DMS53 treated with DMSO at 0.1 percent for 48 hours (cell line): ENCODE results near the gene XYLT2.
A peak's percentile ranks its signal among the peaks of the same experiment; 100 is the strongest.
"Not testable (repeated sequence)": the region's sequence is repeated elsewhere in the genome, so short reads cannot be mapped to it uniquely, and the experiment has no call there.

Source experiments
- DNase-seq: peaks from one replicate; lab custom pipeline; 2025; ENCODE audit not compliant: unreplicated experiment; lab: John Stamatoyannopoulos, UW

The XYLT2 gene

DNA sequence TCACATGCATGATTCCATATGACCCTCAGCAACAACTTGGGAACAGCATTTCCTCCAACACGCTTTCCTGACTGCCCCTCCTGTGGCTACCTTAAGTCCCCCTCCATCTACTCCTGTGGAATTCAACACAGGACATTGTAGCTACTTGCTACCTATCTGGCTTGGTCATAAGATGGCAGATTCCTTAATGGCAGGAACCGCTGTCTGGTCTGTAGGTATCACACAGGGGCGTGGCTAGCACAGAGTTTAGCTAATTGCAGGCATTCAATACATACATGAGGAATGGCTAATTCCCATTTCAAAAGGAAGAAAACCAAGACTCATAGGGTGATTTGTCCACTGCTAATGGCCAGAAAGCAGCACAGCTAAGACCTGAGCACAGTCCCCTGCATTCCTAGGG is 42.8 kb downstream of the XYLT2 start:
- DNase-seq: no peak

DNA sequence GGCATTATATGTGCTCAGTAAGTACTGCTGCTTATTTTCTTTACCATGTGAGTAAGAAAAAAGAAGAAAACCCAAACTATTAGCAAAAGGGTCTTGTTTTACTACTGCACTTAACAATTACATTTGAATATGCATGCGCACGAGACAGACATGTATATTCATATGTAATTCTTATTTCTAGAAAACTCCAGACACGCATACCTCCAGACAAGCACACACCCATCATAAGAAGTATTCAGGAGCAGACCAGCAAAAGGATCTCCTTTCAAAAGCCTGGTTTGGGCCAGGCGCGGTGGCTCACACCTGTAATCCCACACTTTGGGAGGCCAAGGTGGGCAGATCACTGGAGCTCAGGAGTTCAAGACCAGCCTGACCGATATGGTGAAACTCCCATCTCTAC is 43.6 kb downstream of the XYLT2 start:
- no peak for DNase-seq

DNA sequence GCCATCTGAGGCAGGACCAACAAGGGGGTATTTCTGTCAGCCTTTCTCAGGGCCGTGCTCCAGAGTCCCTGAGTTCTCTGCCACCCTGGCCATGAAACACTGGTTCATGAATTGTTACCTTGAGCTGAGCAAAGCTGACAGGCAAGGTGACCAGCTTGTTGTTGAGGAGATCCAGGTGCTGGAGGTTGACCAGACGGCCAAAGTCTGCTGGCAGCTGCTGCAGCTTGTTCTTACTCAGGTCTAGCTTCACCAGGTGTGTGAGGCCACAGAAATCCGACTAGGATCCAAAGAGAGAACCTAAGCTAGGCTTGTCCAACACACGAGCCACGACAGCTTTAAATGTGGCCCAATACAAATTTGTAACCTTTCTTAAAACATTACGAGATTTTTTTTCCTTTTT is 46.7 kb downstream of the XYLT2 start:
- no peak for DNase-seq

DNA sequence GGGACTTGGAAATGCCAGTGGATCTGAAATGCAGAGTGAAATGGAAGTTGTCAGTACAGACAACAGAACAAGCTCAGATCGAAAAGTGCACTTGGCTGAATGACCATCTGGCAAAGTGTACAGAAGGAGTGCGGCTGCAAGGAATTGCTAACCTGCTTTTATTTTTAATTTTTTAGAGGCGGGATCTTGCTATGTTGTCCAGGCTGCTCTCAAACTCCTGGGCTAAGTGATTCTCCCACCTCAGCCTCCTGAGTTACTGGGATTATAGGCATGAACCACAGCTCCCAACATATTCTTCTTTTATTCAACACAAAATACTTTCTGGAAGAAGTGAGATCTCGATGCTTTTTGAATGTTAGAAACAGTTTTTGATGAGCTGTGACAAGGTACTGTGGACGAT is 47.8 kb downstream of the XYLT2 start:
- DNase-seq: no peak

DNA sequence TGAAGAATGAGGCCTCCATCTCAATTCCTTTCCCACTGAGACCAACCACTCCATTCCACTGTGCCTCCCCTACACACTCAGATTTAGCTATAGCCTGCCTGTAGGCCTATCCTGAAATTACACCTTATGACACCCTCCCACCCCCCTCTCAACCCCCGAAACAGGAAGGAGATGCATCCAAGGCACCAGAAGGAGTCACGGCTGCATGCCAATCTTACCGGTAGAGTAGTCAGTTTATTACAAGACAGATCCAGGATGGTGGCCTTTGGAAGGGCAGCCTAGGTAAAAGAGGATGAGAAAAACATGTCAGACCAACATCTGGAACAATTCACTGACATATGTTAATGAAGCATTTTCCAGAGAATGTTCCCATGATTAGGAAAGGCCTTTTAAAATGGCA is 48.8 kb downstream of the XYLT2 start:
- no peak for DNase-seq

DNA sequence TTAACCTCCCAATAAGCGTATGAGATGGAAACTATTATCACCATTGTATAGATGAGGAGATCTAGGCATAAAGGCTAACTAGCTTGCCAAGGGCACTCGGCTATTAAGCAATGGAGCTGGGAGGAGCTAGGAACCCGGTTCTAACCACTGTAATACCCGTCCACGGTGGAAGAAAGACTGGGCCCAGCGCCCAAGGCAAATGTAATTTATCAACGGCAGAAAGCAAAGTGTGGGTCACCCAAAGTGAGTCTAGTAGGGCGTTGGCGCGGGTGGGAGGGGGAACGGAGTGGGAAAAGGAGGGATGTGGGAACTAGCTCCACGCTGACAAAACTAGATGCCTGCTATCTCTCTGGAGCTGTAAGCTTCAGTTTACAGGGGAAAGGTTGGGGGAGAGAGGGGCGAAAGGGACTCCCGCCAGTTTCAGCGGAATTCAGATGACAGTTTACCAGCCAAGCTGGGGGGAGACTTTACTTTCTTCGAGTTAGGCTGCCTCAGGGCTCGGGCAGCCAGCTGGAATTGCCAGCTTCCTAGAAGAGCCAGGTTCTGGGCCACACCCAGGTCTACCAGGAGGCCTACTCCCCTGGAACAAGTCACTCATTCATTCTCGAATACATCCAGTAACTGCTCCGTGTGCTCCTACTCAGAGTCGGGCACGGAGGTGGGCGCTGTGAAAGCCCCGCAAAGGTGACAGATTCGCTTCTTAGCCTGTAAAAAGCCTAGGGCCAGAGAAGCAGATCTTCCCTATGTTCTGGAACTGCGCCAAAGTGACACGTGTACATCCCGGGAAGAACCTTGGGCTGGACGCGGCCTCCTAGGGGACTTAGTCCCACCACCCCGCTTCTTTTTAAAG is 50.6 kb downstream of the XYLT2 start:
- peak; percentile 44 for DNase-seq

DNA sequence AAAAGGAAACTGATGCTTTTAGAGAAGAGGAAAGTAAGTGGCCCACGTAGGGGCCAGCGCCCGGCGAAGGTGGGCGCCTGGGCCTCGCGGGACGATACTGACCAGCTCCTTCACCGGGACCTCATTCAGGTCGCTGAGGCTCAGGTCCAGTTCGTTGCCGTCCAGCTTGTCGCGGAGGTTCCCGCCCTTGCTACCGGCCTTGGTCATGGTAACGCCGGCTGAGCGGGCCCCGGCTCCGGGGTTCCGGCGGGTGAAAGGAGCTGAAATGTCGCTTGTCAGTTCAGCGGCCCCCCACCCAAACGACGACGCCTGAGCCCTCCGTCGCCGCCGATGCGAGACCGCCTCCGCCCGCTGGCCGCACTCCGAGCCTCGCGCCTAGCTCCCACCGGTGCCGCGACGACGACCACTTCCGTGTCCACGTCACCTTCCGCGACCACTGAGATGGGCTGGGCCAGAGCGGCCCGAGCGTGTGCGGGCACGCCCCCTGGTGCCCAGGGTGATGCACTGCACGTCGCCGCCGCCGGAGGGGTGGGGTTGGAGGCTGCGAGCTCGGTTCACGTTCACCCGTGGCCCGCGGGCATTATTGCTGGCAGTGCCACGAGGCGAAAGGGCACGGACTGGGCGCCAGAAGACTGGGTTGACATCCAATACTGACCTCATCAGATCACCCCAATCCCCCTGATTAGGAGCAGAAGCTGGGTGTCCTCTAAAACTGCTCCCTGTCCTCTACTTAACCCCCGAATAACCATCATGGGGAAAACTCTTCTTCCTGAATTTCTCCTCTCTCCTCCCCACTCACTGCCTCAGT is 51.4 kb downstream of the XYLT2 start, which contains the start of gene LRRC59:
Gene LRRC59, minus strand, starts transcription at position 413 of the 808 bp plus-strand sequence. Its CDS starts 206 bp downstream, at position 207.
- peak; percentile 53 for DNase-seq

DNA sequence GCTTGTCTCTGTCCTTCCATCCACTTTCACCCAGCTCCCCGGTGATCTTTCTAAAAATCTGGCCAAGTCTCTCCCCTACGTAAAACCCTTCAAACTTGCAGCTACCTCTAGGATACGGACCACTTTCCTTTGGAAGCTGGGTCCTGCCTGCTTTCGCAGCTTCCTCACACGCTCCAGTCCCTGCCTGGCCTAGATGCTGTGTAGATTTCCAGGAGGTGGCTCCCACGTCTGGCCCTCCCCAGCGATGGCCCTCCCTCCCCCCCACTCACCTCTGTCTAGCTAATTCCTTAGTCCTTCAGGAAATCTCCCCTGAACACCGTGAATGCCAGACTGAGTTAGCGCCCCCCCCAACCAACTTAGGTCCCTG is 52.0 kb downstream of the XYLT2 start:
- no peak for DNase-seq

DNA sequence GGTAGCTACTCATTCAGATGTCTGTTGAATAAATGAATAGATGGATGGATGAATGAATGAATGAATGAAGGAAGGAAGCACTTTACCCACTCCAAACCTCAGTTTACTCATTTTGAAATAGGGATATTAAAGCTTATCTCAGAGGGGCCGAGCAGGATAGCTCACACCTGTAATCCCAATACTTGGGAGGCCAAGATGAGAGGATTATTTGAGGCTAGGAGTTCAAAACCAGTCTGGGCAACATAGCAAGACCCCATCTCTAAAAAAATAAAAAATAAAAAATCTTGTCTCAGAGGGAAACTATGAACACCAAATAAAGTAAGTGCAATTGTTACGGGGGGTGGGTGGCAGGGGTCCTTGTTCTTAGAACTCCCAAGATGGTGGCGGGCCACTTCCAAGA is 52.7 kb downstream of the XYLT2 start:
- DNase-seq: not testable (repeated sequence)

DNA sequence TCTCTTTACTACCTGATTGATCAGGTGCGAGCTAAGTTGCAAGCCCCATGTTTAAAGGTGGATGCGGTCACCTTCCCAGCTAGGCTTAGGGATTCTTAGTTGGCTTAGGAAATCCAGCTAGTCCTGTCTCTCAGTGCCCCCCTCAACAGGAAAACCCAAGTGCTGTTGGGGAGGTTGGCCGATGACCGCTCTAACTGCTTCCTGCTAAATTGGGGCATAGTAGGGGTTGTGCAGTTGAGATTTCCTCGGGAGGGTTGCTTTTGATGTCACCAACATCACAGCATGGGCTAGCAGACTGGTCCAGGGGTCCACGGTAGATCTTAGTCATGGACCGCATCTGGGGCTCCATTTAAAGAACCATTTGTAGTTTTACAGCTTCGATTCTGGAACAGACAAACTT is 53.7 kb downstream of the XYLT2 start:
- DNase-seq: not testable (repeated sequence)

DNA sequence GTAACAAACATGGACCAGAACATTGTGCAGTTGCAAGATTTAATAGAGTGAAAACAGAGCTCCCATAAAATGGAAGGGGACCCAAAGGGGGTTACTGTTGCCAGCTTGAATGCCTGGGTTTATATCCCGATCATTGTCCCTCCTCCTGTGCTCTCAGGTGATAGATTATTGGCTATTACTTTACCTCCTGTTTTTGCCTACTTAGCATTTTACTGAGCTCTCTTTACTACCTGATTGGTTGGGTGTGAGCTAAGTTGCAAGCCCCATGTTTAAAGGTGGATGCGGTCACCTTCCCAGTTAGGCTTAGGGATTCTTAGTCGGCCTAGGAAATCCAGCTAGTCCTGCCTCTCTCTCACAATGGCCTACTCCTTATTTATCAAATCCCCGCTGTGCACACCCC is 59.4 kb downstream of the XYLT2 start:
- not testable (repeated sequence) for DNase-seq

DNA sequence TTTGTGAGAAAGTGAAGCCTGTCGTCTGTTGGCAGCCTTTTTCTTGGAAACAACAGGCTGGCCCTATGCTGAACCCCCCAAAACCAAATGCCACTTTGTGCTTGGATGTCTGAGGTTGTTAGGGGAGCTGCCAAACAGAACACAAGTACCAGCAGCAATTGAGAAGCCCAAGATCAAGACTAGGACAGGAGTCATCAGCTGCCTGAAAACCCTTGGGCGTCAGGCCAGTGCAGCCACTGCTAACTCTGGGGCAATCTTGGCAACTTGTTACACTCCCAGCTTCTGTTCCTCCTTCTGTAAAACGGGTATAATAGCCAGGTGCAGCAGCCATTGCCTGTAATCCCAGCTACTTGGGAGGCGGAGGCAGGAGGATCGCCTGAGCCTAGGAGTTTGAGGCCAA is 60.7 kb downstream of the XYLT2 start:
- no peak for DNase-seq

DNA sequence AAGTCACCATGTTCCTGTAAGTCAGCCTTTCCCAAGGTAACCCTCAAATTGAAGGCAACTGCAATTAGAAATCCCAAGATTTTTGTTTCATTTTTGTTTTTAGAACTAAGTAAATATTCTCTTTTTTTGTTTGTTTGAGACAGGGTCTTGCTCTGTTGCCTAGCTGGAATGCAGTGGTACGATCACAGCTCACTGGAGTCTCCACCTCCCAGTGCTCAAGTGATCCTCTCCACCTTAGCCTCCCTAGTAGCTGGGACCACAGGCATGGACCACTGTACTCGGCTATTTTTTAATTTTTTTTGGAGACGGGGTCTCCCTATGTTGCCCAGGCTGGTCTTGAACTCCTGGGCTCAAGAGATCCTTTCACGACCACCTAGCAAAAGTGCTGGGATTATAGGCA is 62.0 kb downstream of the XYLT2 start:
- DNase-seq: no peak
